GM12878 (cell line): ENCODE results near the gene DNAI7. TPM values are rescaled to one million over a fixed set of nuclear protein-coding genes. Genes with fewer than 3 reads are reported as not detected.

Experiments
- ATAC-seq: fragments of 200-7000 bp; cut with Tn5 transposase; 3 replicates; pipeline ENCODE4 v1.9.1; 2020; ENCODE audit warnings: mild to moderate bottlenecking, moderate library complexity
- BruUV-seq: library from RNA; stranded (reverse); fragments of 400-500 nt; replicated peaks from 2 replicates; lab custom pipeline; 2021; lab: Mats Ljungman, UMichigan
- CTCF ChIA-PET: fragments of 300-600 bp; sonication (Branson Sonifier 250); formaldehyde crosslinking; extraction: SDS; loops from one replicate; lab custom pipeline; 2021; ENCODE audit warnings: inconsistent platforms; lab: Yijun Ruan, JAX
- POLR2A ChIA-PET: fragments of 350-600 bp; formaldehyde crosslinking; extraction: SDS; loops from one replicate; lab custom pipeline; 2021; ENCODE audit warnings: inconsistent platforms; lab: Charles Lee
- RAD21 ChIA-PET: fragments of 300-600 bp; sonication (Branson Sonifier 250); formaldehyde crosslinking; loops from one replicate; lab custom pipeline; 2023; ENCODE audit warnings: antibody characterized with exemption; ENCODE audit not compliant: unreplicated experiment; lab: Charles Lee
- SMC1A ChIA-PET: fragments of 300-600 bp; sonication (Branson Sonifier 250); formaldehyde crosslinking; loops from one replicate; lab custom pipeline; 2023; ENCODE audit not compliant: unreplicated experiment, uncharacterized antibody; lab: Charles Lee
- DNase-seq: peaks from one replicate; pipeline ENCODE4 v3.0.0-alpha.2; 2011; ENCODE audit warnings: low read depth, low spot score
- FAIRE-seq: peaks from 3 replicates; lab custom pipeline; 2011; peaks lifted over from hg19 to GRCh38; lab: Jason Lieb, UNC
- H2AFZ ChIP-seq: 2 replicates; pipeline ENCODE4 v1.6.0; 2011; ENCODE audit warnings: low read depth, low read length, control low read depth; ENCODE audit not compliant: control insufficient read depth
- H3K27ac ChIP-seq: 2 replicates; pipeline ENCODE4 v1.5.1; 2011; ENCODE audit warnings: control low read depth; ENCODE audit not compliant: control insufficient read depth, insufficient read depth
- H3K27me3 ChIP-seq, 2 experiments: replicated peaks in 1 of 2; 2 replicates each; pipeline versions ENCODE4 v1.6.0 to v1.6.1; 2011; ENCODE audit warnings: low read length in 1 of 2; ENCODE audit not compliant: control insufficient read depth in 2 of 2, insufficient read depth in 2 of 2
- H3K36me3 ChIP-seq, 2 experiments: 2 replicates each; pipeline ENCODE4 v1.5.1; 2011; ENCODE audit warnings: low read length in 1 of 2; ENCODE audit not compliant: control insufficient read depth in 2 of 2, insufficient read depth in 2 of 2
- H3K4me1 ChIP-seq: 2 replicates; pipeline ENCODE4 v1.6.1; 2011; ENCODE audit warnings: mild to moderate bottlenecking, low read length, moderate library complexity, mixed read lengths; ENCODE audit not compliant: control insufficient read depth, insufficient read depth
- H3K4me2 ChIP-seq: 2 replicates; pipeline ENCODE4 v1.6.0; 2011; ENCODE audit warnings: control low read depth; ENCODE audit not compliant: control insufficient read depth, insufficient read depth
- H3K4me3 ChIP-seq: fragments of 200-600 bp; sonication (generic); 2 replicates; pipeline ENCODE4 v1.5.1; 2016
- H3K79me2 ChIP-seq: 2 replicates; pipeline ENCODE4 v1.6.0; 2011; ENCODE audit warnings: low read length; ENCODE audit not compliant: control insufficient read depth, insufficient read depth
- H3K9ac ChIP-seq: 2 replicates; pipeline ENCODE4 v1.8.0; 2011; ENCODE audit warnings: low read length, control low read depth, mixed read lengths; ENCODE audit not compliant: control insufficient read depth, insufficient read depth
- H3K9me3 ChIP-seq: replicated peaks from 3 replicates; pipeline ENCODE4 v1.5.1; 2011; ENCODE audit warnings: mild to moderate bottlenecking, low read length; ENCODE audit not compliant: control insufficient read depth, insufficient read depth
- H4K20me1 ChIP-seq: 2 replicates; pipeline ENCODE4 v1.6.0; 2011; ENCODE audit not compliant: control insufficient read depth, insufficient read depth
- CEBPB ChIP-seq, 2 experiments: fragments of 150-350 bp in 1 of 2; IDR thresholded peaks; 2 replicates each; pipeline ENCODE4 v1.6.1; 2012 to 2014; ENCODE audit warnings: low read depth in 2 of 2, low read length in 2 of 2, borderline replicate concordance in 1 of 2, inconsistent platforms in 1 of 2
- EGR1 ChIP-seq, 2 experiments: IDR thresholded peaks; 1 replicate in 1 of 2; 2 replicates in 1 of 2; pipeline ENCODE4 v1.6.1; 2011 to 2012; ENCODE audit warnings: low read depth in 2 of 2, low read length in 2 of 2, borderline replicate concordance in 1 of 2, mild to moderate bottlenecking in 1 of 2, moderate library complexity in 1 of 2
- FOXK2 ChIP-seq: fragments of 450-650 bp; IDR thresholded peaks from 2 replicates; pipeline ENCODE4 v1.6.1; 2017; ENCODE audit warnings: mild to moderate bottlenecking, moderate library complexity
- HDAC2 ChIP-seq: fragments of 200-600 bp; sonication (generic); IDR thresholded peaks from 2 replicates; pipeline ENCODE4 v1.6.1; 2017
- KDM1A ChIP-seq: fragments of 200-600 bp; sonication (generic); IDR thresholded peaks from 2 replicates; pipeline ENCODE4 v1.6.1; 2016; ENCODE audit warnings: borderline replicate concordance
- NFYA ChIP-seq: IDR thresholded peaks from 2 replicates; pipeline ENCODE4 v1.6.1; 2011; ENCODE audit warnings: low read depth, mild to moderate bottlenecking, low read length, improper control_type of control experiment, borderline replicate concordance
- POU2F2 ChIP-seq: IDR thresholded peaks from 3 replicates; pipeline ENCODE4 v1.6.1; 2011; ENCODE audit warnings: low read depth, mild to moderate bottlenecking, low read length, borderline replicate concordance
- RBBP5 ChIP-seq: fragments of 200-600 bp; sonication (generic); conservative IDR thresholded peaks from 2 replicates; pipeline ENCODE4 v1.6.1; 2016
- SIN3A ChIP-seq: IDR thresholded peaks from 2 replicates; pipeline ENCODE4 v1.6.1; 2012; ENCODE audit warnings: low read depth, low read length, improper control_type of control experiment
- SRF ChIP-seq, 2 experiments: IDR thresholded peaks; 2 replicates each; pipeline ENCODE4 v1.6.1; 2011; ENCODE audit warnings: low read depth in 2 of 2, low read length in 2 of 2, mild to moderate bottlenecking in 1 of 2, moderate library complexity in 1 of 2
- TBL1XR1 ChIP-seq: IDR thresholded peaks from 2 replicates; pipeline ENCODE4 v1.6.1; 2012; ENCODE audit warnings: low read depth, low read length, improper control_type of control experiment
- WGBS: methylation state at CpG from one replicate; pipeline ENCODE4 v1.1.6; 2016; ENCODE audit warnings: low lambda C conversion rate; ENCODE audit not compliant: insufficient replicate concordance, insufficient coverage; ENCODE audit errors: missing lambda C conversion rate; 5-methylcytosine and 5-hydroxymethylcytosine counted together
- in situ Hi-C: fragments of 300-500 bp; cut with MboI; formaldehyde crosslinking; loops from 9 replicates; pipeline ENCODE4 v1.14.3; 2018; ENCODE audit warnings: mixed read lengths
- intact Hi-C: fragments of 100-400 bp; cut with micrococcal nuclease; formaldehyde crosslinking; loops from one replicate; pipeline ENCODE4 v1.14.2; 2022; ENCODE audit not compliant: unreplicated experiment
- polyA plus RNA-seq, 11 experiments: library from polyadenylated mRNA; depleted of rRNA in 4 of 11; unstranded in 6 of 11; stranded (reverse) in 5 of 11; fragments of >200 nt; fragmentation: Nextera tagmentation in 4 of 11; fragmentation: Illumina TruSeq in 1 of 11; extraction: Ambion mirVana in 4 of 11; extraction: Trizol in 1 of 11; gene quantifications; 1 replicate in 1 of 11; 2 replicates in 10 of 11; pipeline versions ENCODE4 v1.2.1 to v1.2.3, GENCODE V29; 2011 to 2016; ENCODE audit warnings: inconsistent platforms in 2 of 11, missing spikeins in 2 of 11, low read depth in 1 of 11
- total RNA-seq, 4 experiments: library from RNA; depleted of rRNA in 3 of 4; stranded (reverse); fragments of >200 nt in 3 of 4; fragmentation: Illumina TruSeq in 1 of 4; extraction: Trizol in 1 of 4; gene quantifications; 2 replicates each; pipeline versions ENCODE4 v1.2.1 to v1.2.3, GENCODE V29; 2013 to 2021
- TF ChIP-seq, protein P1 (sequence below): fragments of 450-650 bp; IDR thresholded peaks from 2 replicates; pipeline ENCODE4 v1.6.1; 2017; ENCODE audit warnings: mild to moderate bottlenecking, moderate library complexity
- TF ChIP-seq, protein P2 (sequence below): fragments of 450-650 bp; IDR thresholded peaks from 2 replicates; pipeline ENCODE4 v1.6.1; 2017; ENCODE audit warnings: borderline replicate concordance

Gene DNAI7
- total and polyA plus RNA-seq, 10 of the 15 experiments (the other 5 are each of a cell fraction or from before 2014, with no cell fraction given), result 0.05 to 0.48 (median 0.13) TPM; not detected in 4

DNA sequence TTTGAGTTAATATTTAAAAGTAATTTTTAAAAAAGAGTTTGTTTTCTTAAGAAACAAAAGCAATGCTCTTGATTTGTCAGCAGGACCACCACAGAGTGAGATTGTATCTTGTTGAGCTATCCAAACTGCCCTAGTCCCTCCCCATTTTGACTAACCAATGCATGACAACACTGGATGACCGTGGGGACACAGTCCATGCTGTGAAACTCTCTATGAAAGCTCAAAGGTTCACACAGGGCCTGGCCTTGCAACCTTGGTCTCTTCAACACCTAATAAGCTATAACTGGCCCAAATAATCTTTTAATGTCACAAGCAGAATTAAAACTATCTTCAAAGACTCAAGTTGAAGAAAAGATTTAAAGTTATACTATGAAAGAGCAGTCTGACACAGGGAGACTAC, 13.6 kb upstream of the DNAI7 start:
- ATAC-seq, result no peak
- Histone ChIP-seq H3K27me3 (no peaks in the 10 kb centered on the region), H4K20me1 (no peaks in the 10 kb centered on the region), H3K4me2 (no peak overlapping the region), H2AFZ (no peak overlapping the region), H3K4me3 (no peak overlapping the region), H3K9ac (no peak overlapping the region), H3K36me3 (peaks cover 0 to 3% of the 10 kb centered on the region in 2 experiments; a peak in 1 of 4 replicates), H3K9me3 (no peaks in the 10 kb centered on the region), H3K27ac (no peak overlapping the region), H3K4me1 (no peaks in the 10 kb centered on the region), H3K79me2 (no peaks in the 10 kb centered on the region)
- ChIA-PET RAD21 (interaction anchor here (0.5 kb wide), 1 partner anchor 156 kb away, joined by 3 read pairs; no protein-coding TSS in a partner anchor), POLR2A (interaction anchor here (1.0 kb wide), 1 partner anchor 10 kb away, joined by 3 read pairs; no protein-coding TSS in a partner anchor), CTCF (interaction anchor here (1.1 to 1.3 kb wide), 3 partner anchors 53 to 217 kb away, joined by 3 read pairs; no protein-coding TSS in a partner anchor), SMC1A (interaction anchor here (0.6 to 1.7 kb wide), 3 partner anchors 9 to 1545 kb away, joined by 3 to 4 read pairs (median 4); no protein-coding TSS in a partner anchor)
- FAIRE-seq, result no peak
- BruUV-seq, result no TSS peak
- WGBS, result 92% methylated on average over 1 of the region's 1 CpG
- no peak for DNase-seq
- intact Hi-C loops (no loop called here), in situ Hi-C loops (no loop called here)
- no peak for TF ChIP-seq POU2F2
- TF ChIP-seq RBBP5, result no peak
- TF ChIP-seq TBL1XR1, result no peak
- no peak for TF ChIP-seq CEBPB (IDR thresholded peaks at IDR 0.05; ENCODE audit: borderline replicate concordance in 1 of 2, low read depth in 2 of 2, low read length in 2 of 2)
- TF ChIP-seq, protein P1, sequence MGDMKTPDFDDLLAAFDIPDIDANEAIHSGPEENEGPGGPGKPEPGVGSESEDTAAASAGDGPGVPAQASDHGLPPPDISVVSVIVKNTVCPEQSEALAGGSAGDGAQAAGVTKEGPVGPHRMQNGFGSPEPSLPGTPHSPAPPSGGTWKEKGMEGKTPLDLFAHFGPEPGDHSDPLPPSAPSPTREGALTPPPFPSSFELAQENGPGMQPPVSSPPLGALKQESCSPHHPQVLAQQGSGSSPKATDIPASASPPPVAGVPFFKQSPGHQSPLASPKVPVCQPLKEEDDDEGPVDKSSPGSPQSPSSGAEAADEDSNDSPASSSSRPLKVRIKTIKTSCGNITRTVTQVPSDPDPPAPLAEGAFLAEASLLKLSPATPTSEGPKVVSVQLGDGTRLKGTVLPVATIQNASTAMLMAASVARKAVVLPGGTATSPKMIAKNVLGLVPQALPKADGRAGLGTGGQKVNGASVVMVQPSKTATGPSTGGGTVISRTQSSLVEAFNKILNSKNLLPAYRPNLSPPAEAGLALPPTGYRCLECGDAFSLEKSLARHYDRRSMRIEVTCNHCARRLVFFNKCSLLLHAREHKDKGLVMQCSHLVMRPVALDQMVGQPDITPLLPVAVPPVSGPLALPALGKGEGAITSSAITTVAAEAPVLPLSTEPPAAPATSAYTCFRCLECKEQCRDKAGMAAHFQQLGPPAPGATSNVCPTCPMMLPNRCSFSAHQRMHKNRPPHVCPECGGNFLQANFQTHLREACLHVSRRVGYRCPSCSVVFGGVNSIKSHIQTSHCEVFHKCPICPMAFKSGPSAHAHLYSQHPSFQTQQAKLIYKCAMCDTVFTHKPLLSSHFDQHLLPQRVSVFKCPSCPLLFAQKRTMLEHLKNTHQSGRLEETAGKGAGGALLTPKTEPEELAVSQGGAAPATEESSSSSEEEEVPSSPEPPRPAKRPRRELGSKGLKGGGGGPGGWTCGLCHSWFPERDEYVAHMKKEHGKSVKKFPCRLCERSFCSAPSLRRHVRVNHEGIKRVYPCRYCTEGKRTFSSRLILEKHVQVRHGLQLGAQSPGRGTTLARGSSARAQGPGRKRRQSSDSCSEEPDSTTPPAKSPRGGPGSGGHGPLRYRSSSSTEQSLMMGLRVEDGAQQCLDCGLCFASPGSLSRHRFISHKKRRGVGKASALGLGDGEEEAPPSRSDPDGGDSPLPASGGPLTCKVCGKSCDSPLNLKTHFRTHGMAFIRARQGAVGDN, result no peak
- no peak for TF ChIP-seq FOXK2
- no peak for TF ChIP-seq SIN3A
- TF ChIP-seq SRF (IDR thresholded peaks at IDR 0.05; ENCODE audit: low read depth in 2 of 2, low read length in 2 of 2), result no peak
- no peak for TF ChIP-seq EGR1 (IDR thresholded peaks at IDR 0.05; ENCODE audit: borderline replicate concordance in 1 of 2, low read depth in 2 of 2, low read length in 2 of 2)
- no peak for TF ChIP-seq KDM1A
- TF ChIP-seq NFYA, result no peak
- TF ChIP-seq HDAC2, result no peak
- TF ChIP-seq, protein P2, sequence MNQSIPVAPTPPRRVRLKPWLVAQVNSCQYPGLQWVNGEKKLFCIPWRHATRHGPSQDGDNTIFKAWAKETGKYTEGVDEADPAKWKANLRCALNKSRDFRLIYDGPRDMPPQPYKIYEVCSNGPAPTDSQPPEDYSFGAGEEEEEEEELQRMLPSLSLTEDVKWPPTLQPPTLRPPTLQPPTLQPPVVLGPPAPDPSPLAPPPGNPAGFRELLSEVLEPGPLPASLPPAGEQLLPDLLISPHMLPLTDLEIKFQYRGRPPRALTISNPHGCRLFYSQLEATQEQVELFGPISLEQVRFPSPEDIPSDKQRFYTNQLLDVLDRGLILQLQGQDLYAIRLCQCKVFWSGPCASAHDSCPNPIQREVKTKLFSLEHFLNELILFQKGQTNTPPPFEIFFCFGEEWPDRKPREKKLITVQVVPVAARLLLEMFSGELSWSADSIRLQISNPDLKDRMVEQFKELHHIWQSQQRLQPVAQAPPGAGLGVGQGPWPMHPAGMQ, result no peak
- TF ChIP-seq, all 136 proteins: peak for 0
